T-helper 1 cell treated with Interleukin-12 subunit alpha and Interleukin-12 subunit beta and Interleukin-4 antibody, amounts not matched to agents 30 μg/mL and 1 μg/mL, for 36 hours (primary cell): ENCODE data around the gene PPARA.

Experiments used
- H3K27ac Mint-ChIP-seq: one replicate; pipeline ENCODE4 v1.8.0; 2021; ENCODE audit warnings: mild to moderate bottlenecking, mixed read lengths
- H3K27me3 Mint-ChIP-seq: one replicate; pipeline ENCODE4 v1.8.0; 2021; ENCODE audit warnings: low read depth, mixed read lengths
- H3K36me3 Mint-ChIP-seq: one replicate; pipeline ENCODE4 v1.8.0; 2021; ENCODE audit warnings: low read depth, mixed read lengths
- H3K4me1 Mint-ChIP-seq: one replicate; pipeline ENCODE4 v1.8.0; 2021; ENCODE audit warnings: low read depth, mixed read lengths
- H3K4me3 Mint-ChIP-seq: one replicate; pipeline ENCODE4 v1.8.0; 2021; ENCODE audit warnings: mild to moderate bottlenecking, moderate library complexity, mixed read lengths
- H3K9me3 Mint-ChIP-seq: one replicate; pipeline ENCODE4 v1.8.0; 2021; ENCODE audit warnings: mixed read lengths

The PPARA gene

DNA sequence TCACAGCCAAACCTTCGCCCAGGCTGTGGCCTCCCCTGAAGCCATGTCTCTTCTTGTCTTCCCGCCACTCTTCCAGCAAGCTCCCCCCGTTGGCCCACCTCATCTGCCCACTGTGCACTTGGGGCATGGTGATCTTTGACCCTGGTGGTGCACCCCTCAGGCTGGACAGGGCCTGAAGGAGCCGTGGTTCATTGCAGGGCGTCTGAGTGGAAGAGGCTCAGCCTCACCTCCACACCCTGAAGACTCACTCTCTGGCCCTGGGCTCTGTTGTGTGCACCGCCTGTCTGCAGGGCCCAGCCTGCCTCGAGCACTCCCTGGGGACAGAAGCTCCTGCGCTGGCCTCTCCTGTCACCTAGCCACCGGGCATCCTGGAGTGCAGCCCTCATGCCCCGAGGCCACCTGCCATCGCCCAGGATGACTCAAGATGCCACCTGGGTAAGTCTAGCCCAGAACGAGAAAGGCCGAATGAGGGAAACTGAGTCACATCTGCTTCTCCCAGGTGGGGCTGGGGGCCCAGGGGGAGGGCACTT, 40.8 kb upstream of the PPARA start:
- H3K27ac Mint-ChIP-seq, result no peak overlapping the region
- no peaks in the 10 kb centered on the region for H3K4me1 Mint-ChIP-seq
- H3K36me3 Mint-ChIP-seq, result no peaks in the 10 kb centered on the region
- H3K9me3 Mint-ChIP-seq, result no peaks in the 10 kb centered on the region
- no peak overlapping the region for H3K4me3 Mint-ChIP-seq
- H3K27me3 Mint-ChIP-seq, result no peaks in the 10 kb centered on the region

DNA sequence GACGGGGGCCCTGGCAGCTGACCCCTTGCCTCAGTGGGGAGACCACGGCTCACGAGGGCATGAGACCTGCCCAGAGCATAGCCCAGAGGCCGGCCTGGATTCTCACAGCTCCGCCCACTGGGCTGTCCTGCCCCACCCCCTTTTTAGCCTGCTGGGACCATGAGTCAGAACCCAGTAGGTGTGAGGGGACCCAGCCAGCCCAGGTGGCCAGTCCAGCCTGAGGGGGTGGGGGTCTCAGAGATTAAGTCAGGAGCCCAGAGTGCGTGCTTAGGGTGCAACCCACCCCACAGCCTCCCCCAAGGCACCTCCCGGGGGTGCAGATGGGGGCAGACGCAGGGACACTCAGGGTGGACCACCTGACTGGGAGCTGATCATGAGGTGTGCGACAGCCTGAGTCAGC, 40.1 kb upstream of the PPARA start:
- H3K36me3 Mint-ChIP-seq, result no peaks in the 10 kb centered on the region

DNA sequence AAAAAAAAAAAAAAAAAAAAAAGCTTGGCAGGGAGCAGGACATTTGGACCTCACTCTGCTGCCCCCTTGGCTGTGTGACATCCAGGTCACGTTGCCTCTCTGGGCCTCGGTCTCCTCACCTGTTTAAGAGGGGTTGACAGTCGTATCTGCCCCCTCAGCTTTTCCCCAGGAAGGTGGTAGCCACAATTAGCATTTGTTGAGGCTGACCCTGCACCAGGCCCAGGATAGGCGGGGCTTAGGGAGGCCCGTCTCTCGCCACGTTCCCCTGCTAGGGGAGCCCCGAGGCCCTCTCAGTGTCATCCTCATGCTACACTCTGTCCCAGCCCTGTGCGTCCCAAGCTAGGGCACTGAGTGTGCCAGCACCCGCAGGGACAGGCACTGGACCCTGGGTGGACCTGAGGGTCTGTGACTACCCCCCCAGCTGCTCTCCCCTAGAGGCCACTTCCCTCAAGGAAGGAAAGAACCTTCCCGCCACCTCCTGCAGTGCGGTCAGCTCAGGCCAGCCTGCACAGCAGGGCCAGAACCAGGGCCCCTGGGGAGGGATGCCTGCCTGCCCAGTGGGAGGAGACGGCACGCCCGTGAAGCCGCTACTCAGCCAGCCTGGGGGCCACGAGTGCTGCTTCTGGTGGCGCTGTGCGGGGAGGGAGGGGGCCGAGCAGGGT, 38.5 kb upstream of the PPARA start:
- no peak overlapping the region for H3K27ac Mint-ChIP-seq
- H3K27me3 Mint-ChIP-seq, result no peaks in the 10 kb centered on the region
- no peaks in the 10 kb centered on the region for H3K9me3 Mint-ChIP-seq
- no peak overlapping the region for H3K4me3 Mint-ChIP-seq
- H3K36me3 Mint-ChIP-seq, result no peaks in the 10 kb centered on the region
- H3K4me1 Mint-ChIP-seq, result no peaks in the 10 kb centered on the region

More for the DNA sequence above, 40.1 kb upstream of the PPARA start:
- no peak overlapping the region for H3K27ac Mint-ChIP-seq
- H3K9me3 Mint-ChIP-seq, result no peaks in the 10 kb centered on the region
- no peaks in the 10 kb centered on the region for H3K4me1 Mint-ChIP-seq
- H3K4me3 Mint-ChIP-seq, result no peak overlapping the region
- H3K27me3 Mint-ChIP-seq, result no peaks in the 10 kb centered on the region

DNA sequence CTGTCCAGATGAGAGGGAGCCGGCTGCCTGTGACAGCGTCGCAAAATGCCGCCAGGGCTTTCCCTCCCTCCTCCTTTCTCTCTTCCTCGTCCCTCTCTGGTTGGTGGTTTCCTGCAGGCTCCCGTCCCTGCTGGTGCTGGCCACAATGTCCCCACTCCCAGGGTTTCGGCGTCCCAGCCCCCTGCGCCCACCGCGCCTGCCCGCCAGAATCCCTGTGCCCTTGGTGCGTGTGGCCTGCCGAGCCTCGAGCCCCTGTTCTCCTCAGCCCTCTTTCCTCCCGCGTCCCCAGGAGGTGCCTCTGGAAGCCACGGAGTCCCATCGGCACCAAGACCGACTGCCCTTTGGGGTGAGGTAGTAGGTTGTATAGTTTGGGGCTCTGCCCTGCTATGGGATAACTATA, 37.9 kb upstream of the PPARA start:
- no peaks in the 10 kb centered on the region for H3K9me3 Mint-ChIP-seq
- no peaks in the 10 kb centered on the region for H3K36me3 Mint-ChIP-seq
- H3K4me1 Mint-ChIP-seq, result no peaks in the 10 kb centered on the region
- H3K4me3 Mint-ChIP-seq, result no peak overlapping the region
- no peaks in the 10 kb centered on the region for H3K27me3 Mint-ChIP-seq
- H3K27ac Mint-ChIP-seq, result no peak overlapping the region

DNA sequence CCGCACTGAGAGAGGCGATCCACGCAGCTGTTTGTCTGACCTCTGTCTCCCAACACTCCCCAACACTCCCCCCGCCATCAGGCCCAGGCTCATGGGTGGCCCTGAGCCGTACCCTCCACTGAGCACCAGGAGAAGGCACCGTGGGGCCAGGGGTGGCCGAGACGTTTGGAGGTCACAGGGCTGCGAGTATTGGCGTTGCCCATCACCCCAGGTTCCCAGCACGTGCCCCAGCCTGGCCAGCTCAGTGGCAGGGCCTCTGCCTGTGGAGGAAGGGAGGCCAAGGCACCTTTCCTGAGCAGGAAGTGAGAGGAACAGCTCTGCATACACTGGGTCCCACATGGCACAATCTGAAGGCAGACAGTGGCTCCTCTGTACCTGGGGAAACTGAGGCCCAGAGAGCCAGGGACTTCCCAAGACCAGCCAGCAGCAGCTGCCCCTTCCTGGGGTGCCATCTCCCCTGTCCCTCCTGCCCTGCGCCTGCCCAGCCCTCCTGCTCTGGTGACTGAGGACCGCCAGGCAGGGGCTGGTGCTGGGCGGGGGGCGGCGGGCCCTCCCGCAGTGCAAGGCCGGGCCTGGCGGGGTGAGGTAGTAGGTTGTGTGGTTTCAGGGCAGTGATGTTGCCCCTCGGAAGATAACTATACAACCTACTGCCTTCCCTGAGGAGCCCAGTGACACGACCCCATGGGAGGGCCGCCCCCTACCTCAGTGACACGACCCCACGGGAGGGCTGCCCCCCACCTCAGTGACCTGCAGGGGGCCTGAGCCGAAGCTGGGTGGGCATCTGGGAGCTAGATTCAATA, 37.0 kb upstream of the PPARA start:
- H3K36me3 Mint-ChIP-seq, result no peaks in the 10 kb centered on the region
- H3K9me3 Mint-ChIP-seq, result no peaks in the 10 kb centered on the region
- H3K4me3 Mint-ChIP-seq, result no peak overlapping the region
- H3K4me1 Mint-ChIP-seq, result no peaks in the 10 kb centered on the region
- no peak overlapping the region for H3K27ac Mint-ChIP-seq
- no peaks in the 10 kb centered on the region for H3K27me3 Mint-ChIP-seq

DNA sequence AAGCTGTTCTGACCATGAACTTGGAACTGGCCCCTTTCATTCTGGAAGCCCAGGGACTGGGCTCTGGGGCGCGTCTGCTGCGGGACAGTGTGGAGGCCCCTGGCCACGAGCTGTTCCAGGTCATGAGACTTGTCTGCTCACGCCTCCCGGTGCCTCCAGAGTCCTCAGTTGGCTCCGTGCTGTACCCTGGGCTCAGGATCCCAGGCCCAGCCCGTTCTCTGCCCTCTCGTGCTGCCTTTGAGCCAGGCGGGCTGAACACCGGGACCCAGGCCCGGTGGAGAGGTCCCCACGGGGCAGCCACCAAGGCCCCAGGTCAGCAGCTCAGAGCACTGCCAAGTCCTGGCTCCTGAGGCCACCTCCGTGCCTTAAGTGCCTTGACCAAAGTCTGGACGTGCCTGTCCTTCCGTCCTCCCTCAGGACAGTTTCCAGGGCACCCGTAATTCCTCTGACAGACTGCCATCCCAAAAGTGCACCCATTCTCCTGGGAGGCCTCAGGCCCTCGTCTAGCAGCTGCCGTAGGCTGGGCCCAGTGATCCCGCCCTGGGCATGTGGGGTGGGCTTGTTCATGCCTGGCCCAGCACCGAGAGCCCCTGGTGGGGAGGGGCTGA, 36.3 kb upstream of the PPARA start:
- Mint-ChIP-seq H3K27ac (no peak overlapping the region), H3K4me3 (no peak overlapping the region), H3K4me1 (peaks cover under 1% of the 10 kb centered on the region), H3K36me3 (no peaks in the 10 kb centered on the region), H3K27me3 (no peaks in the 10 kb centered on the region), H3K9me3 (no peaks in the 10 kb centered on the region)

DNA sequence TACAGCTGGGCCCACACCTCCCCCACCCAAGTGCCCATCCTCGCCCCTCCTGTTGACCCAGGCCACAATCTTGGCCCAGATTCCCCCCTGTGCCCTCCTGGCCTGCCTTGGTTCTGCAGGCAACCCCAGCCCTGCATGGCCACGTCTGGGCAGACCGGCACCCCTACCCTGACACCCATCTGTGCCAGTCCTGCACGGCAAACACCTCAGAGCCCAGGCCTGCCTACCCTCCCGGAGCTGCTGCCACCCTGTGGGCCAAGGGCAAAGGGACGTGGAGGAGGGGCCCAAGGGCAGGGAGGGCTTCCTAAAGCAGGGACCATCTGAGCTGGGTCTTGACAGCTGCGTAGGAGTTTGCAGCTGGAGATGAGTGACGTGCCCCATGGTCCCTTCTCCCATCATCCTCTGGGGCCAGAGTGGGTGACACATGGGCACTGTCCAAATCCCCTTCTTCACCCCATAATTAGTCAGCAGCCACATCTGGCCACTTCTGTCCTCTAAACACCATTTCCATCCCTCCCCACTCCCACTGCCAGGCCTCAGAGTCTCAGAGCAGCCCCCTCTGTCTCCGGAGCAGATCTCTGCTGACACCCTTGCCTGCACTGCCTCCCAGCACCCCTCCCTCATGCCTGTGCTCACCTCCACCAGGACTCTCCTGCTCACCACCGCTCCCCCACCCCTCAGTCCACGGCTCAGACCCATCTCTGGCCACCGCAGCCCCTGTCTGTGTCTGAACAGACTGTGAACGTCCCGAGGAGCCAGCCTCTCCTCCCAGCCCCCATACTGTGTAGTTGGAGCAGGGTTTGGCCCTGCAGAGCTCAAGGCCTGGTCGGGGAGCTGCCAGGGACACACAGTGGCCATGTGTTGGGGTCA, 35.6 kb upstream of the PPARA start:
- Mint-ChIP-seq H3K36me3 (no peaks in the 10 kb centered on the region), H3K27ac (no peak overlapping the region), H3K4me1 (peaks cover 2% of the 10 kb centered on the region), H3K4me3 (no peak overlapping the region), H3K9me3 (no peaks in the 10 kb centered on the region), H3K27me3 (no peaks in the 10 kb centered on the region)

DNA sequence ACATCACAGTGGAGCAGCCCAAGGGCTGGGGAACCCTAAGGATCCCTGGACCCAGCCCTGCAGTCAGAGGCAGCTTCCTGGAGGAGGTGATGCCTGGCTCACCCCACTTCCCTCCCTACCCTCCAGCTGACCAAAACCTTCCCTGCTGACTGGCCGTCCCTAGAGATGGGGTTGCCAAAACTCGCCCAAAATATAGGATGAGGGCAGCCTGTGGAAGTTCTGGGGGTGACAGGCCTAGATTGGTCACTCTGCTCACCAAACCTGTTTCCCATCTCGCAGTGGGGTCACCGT, 35.0 kb upstream of the PPARA start:
- H3K9me3 Mint-ChIP-seq, result no peaks in the 10 kb centered on the region
- H3K4me1 Mint-ChIP-seq, result peaks cover 2% of the 10 kb centered on the region
- H3K27me3 Mint-ChIP-seq, result no peaks in the 10 kb centered on the region
- no peaks in the 10 kb centered on the region for H3K36me3 Mint-ChIP-seq
- H3K27ac Mint-ChIP-seq, result no peak overlapping the region
- H3K4me3 Mint-ChIP-seq, result no peak overlapping the region

DNA sequence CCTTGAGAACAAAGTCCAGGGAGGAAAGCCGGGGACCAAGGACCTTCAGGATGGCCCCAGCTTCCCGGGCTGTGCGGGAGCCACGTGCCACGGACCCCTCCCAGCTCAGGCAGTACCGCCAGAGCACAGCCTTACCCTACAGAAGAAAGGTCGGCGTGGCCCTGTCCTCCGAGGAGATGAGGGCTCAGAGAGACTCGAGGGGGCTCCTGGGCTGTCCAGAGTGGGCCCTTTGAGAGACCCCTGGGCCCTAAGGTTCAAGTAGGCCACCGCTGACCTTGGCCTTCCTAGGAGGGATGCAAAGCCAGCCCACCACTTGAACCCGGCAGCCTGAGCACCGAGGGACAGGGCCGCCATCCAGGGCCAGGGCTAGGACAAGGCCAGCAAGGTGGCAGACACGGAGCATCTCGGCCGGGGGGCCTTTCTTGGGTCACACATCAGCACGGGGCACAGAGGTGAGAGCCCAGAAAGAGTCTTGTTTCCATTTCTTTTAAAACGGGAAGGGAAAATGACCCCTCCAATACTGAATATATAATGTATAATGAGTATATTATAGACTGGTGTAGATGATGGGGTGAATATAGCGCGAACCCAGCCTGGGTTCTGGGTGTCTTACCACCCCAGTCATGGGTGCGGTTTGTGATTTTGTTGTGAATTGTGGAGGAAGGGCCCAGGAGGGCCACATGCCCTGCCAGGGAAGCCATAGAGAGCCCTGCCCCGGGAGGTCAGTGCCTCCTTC, 34.4 kb upstream of the PPARA start:
- H3K4me3 Mint-ChIP-seq, result no peak overlapping the region
- H3K27ac Mint-ChIP-seq, result no peak overlapping the region
- peaks cover 2% of the 10 kb centered on the region for H3K4me1 Mint-ChIP-seq
- no peaks in the 10 kb centered on the region for H3K9me3 Mint-ChIP-seq
- no peaks in the 10 kb centered on the region for H3K36me3 Mint-ChIP-seq
- no peaks in the 10 kb centered on the region for H3K27me3 Mint-ChIP-seq

DNA sequence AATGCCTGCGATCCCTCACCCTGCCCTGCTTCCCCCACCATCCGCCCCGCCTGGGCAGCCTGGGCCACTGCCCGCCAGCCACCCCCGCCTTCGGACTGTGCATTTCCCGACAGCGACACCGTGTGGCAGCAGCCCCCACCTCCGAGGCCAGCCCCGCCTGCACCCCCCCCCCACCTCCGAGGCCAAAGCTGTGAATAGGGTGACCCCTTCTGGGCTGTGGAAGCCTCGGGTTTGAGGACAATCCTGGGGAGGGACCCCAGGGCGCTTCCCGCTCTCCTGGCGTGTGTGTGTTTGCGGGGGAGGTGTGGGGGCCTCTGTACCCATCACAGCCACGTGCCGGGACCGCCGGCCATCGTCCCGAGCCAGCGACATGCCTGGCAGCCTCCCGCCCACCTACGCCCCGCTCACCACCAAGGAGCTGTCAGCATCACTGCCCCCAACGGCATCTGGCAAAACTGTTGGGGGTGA, 33.8 kb upstream of the PPARA start:
- no peaks in the 10 kb centered on the region for H3K9me3 Mint-ChIP-seq
- H3K4me3 Mint-ChIP-seq, result no peak overlapping the region
- H3K4me1 Mint-ChIP-seq, result peaks cover 2% of the 10 kb centered on the region
- no peaks in the 10 kb centered on the region for H3K36me3 Mint-ChIP-seq
- H3K27me3 Mint-ChIP-seq, result no peaks in the 10 kb centered on the region
- no peak overlapping the region for H3K27ac Mint-ChIP-seq

DNA sequence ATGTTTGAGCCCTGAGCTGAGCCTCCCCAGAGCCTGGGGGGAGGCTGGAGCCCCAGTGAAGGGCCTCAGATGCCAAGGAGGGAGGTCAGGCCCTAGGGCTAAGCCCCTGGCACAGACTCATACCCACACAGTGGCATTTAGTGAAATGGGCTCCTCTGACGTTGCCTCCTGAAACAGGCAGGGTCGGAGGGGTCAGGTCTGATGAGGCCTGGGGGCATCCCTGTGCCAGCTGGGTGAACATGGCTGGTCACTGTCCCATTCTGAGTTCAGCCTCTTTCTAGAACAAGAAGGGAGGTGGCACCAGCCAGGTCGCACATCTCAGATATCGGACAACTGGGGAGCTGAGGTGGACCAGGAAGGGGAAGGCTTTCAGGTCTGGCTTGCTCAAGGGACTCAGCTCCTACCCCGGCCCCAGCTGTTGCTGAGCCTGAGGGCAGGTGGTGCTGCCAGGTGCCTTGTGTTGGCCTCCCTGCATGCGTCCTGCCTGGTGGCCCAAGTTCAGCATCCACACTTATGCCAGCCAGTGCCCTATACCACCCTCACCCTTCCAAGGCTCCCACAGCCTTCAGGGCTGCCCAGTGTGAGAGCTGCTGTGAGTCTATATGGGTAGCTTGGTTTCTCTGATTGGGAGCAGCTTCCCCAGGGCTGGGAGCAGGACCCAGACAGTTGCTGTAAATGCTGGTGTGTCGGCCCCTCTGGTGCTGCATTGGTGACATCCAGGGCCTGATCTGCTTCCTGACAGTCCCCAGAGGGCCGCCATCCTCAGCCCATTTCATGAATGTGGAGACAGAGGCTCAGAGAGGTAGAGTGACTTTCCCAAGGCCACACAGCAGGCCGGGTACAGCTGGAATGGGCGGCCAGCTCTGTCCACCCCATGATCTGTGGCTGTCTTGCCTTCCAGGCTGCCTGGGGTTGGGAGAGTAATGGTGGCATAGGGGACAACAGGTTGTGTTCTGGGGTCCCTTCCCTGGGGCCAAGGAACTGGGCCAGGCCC, 32.8 kb upstream of the PPARA start:
- no peak overlapping the region for H3K4me3 Mint-ChIP-seq
- no peak overlapping the region for H3K27ac Mint-ChIP-seq
- peaks cover 2% of the 10 kb centered on the region for H3K4me1 Mint-ChIP-seq

DNA sequence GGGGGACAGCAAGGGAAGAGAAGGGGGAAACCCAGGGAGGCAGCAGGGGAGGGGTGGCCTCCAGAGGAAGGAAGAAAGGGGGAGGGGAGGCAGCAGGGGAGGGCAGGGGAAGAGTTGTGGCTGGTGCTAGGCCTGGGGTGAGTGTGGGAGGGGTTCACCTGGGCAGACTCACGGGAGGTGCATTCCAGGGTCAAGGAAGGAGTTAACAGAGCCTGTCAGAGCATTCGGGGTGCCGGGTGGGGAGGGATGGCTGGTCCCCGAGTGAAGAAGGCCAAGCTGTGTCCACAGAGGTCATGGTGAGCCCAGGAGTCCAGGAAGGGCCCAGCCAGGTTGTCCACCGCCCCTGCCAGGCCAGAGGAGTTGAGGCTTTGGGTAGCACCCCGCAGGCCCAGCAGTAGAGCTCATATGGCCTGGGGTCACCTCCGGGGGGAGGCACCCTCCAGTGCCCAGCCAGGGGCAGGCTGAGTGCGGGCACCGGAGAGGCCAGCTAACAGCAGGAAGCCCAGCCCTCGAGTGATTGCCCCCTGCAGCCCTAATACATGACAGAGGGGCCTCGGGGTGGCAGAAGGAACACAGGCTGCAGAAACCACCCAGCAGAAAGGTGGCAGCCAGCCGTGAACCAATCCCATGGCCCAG, 31.1 kb upstream of the PPARA start:
- peaks cover 2% of the 10 kb centered on the region for H3K4me1 Mint-ChIP-seq
- H3K27me3 Mint-ChIP-seq, result no peaks in the 10 kb centered on the region
- no peaks in the 10 kb centered on the region for H3K9me3 Mint-ChIP-seq

More for the DNA sequence above, 32.8 kb upstream of the PPARA start:
- Mint-ChIP-seq H3K36me3 (no peaks in the 10 kb centered on the region), H3K9me3 (no peaks in the 10 kb centered on the region), H3K27me3 (no peaks in the 10 kb centered on the region)

More for the DNA sequence above, 31.1 kb upstream of the PPARA start:
- Mint-ChIP-seq H3K27ac (no peak overlapping the region), H3K36me3 (no peaks in the 10 kb centered on the region), H3K4me3 (no peak overlapping the region)
